NCI-H1092 treated with DMSO at 0.1 percent for 48 hours (cell line): ENCODE data around the gene SH3TC2.
"Not testable (repeated sequence)": the region's sequence is repeated elsewhere in the genome, so short reads cannot be mapped to it uniquely, and the experiment has no call there.

Experiments used
- DNase-seq: peaks from one replicate; lab custom pipeline; 2025; lab: John Stamatoyannopoulos, UW

Gene SH3TC2

DNA sequence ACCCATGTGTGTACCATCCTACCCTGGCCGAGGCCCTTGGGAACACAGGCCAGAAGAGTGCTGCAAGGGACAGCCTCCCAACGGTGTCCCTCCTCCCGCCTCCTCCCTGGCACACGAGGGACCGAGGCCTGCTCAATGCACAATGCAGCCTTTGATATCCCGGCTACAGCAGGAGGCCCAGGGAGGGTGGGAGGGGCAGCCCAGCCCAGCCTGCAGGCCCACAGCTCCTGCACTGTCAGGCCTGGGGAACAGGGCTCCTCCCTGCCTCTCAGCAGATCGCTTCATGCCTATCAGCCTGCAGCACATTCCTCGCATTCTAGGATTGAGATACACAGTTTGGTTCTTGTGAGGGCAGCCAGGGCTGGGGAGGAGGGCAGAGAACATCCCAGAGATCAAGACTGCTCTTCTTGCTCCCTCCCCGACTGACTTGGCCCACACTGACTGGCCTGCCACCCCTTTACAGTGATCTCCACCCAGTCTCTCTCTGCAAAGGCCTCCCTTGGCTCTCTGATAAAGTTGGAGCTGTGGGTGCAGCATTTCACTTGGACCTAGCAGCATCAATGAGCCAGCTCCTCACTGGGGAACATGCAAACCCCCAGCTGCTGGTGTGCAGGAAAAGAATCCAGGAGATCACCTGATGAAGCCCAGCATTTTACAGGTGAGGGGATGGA, at the start of gene SH3TC2:
Gene SH3TC2 (minus strand): TSS at position 46 of the 671 bp plus-strand sequence. CDS start 40 bp downstream, at position 6.
- no peak for DNase-seq

DNA sequence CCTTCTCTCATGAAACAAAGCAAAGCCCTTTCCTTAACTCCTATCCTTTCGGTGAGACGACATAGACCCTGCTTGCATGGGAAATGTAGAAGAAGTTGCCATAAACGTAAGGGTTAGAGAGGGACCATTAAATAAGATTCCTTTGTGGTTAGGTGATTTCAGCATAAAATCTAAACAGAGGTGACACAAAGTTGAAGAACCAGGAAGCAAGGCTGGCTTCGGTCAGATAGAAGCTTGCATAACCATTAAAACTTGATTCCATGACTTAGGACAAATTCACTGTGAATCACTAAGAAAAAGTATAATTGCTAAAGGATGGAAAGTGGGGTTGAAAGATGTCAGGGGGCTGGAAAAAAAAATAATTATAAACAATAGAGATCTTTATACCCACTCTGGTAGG, 47.5 kb upstream of the SH3TC2 start:
- DNase-seq = no peak

DNA sequence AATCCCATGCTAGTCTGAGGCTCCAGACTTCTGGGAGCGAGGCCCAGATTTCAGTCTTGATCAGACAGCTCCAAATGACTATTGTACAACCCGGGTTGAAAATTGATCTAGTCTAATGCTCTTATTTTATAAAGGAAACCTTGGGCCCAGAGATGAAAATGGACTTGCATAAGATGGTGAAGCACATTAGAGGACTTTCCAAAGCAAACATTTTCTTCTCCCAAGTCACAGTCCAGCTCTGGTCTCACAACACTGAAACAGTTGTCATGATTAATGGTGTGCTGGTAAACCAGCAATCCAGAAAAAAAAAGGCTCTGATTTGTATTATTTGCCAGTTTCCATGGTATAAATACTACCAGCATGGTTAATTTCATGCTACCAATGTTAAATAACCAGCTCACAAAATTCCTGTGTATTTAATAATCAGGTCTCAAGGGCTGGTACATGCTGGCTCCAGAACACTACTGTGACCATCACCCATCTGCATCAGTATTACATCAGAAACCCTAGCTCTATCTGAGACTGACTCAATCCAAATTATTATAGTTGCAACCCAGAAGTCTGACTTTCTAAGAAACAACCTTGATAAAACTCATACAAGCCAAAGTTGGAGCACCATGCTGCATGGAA, 45.9 kb upstream of the SH3TC2 start:
- no peak for DNase-seq

DNA sequence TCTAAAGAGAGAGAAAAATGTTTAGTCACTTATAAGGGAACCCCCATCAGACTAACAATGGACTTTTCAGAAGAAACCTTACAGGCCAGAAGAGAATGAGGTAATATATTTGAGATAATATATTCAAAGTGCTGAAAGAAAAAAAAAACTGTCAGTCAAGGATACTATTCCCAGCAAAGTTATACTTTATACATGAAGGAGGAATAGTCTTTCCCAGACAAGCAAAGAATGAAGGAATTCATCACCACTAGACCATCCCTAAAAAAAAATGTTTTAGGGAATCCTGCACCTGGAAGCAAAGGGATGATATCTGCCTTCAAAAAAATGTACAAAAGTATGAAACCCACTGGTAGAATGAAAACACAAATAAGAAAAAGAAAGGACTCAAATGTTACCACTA, 37.5 kb upstream of the SH3TC2 start:
- DNase-seq = no peak

DNA sequence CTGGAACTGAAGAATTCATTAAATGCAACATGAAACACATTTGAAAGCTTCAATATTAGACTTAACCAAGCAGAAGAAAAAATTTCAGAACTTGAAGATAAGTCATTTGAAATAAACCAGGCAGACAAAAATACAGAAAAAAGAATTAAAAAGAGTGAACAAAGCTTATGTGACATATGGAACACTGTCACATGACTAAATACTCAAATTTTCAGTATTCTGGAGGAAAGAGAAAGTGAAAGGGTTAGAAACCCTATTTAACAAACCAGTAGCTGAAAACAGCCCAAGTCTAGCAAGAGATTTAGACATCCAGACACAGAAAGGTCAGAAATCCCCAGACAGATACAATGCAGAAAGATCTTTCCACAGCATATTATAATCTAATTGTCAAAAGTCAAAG, 37.1 kb upstream of the SH3TC2 start:
- DNase-seq = no peak

DNA sequence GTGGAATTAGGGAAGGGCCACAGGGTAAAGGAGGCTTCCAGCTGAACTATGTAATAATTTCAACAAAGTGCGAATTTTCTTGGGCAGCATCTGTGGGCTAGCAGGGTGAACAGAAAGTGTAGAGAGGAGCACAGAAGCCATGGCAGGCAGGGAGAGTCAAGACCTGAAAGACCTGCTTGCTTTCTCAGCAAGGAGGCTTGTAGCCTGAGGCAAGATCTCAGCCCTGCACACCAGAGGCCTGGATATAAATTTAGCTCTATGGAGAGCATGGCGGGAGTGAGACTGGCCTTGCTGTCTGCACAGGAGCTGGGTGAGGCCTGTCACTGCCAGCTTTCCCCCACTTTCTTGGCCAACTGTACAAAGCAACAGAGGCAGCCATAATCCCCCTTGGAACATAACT, 32.1 kb upstream of the SH3TC2 start:
- no peak for DNase-seq

DNA sequence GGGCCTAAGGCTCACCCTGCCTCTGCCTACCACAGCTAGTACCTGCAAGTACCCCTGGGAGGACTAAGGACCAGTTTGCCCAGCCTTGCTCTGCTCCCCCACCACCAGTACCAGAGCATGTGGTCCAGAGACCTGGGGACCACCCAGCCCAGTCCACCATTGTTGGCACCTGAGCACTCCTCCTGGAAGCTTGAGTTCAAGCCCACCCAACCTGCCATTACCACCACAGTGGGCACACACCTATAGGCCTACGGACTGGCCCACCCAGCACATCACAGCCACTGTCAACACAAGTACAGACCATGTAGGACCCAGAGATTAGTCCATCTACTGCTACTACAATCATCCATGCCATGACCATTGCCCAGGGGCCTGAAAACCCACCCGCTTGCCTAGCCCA, 30.8 kb upstream of the SH3TC2 start:
- no peak for DNase-seq

DNA sequence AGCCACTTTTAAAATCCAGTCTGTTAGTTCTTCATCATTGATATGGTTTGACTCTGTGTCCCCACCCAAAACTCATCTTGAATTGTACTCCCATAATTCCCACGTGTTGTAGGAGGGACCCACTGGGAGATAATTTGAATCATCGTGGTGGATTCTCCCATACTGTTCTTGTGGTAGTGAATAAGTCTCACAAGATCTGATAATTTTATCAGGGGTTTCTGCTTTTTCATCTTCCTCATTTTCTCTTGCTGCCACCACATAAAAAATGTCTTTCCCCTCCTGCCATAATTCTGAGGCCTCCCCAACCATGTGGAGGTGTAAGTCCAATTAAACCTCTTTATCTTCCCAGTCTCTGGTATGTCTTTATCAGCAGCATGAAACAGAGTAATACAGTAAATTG, 26.9 kb upstream of the SH3TC2 start:
- DNase-seq = no peak

DNA sequence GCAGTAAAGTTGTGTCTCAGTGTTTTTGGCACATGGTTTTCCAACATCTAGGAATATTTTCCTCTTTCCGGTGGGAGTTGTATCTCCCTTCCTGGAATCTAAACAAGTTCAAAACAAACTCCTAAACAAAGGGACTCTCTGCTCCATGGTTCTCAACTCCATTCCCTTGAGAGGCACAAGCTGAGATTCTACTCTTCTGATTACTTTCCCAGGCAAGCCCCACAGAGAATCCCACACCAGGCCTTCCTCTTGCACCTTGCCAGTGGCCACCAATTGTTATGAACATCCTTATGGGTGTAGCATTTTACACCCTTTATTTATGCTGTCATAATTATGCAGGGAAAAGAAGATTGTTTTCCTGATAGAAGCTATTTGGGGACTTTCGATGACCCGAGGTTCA, 25.8 kb upstream of the SH3TC2 start:
- DNase-seq = no peak

DNA sequence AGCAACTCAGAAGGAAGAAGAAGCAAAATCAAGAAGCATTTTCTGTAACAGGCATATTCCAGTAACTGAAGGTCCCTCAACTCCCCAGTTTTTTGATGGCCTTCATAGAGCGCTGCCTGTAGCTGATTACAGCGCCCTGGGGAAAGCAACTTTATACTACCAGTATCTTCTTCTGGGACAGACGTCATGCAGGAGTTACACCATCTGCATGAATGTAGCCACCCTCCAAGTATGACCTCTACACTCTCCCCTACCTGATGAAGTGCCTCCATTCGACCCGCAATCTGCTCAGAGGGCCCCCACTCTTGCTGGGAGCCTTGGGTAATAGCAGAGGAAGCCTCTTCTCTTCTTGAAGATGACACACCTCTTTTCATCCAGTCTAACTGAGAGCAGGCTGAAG, 21.0 kb upstream of the SH3TC2 start:
- no peak for DNase-seq

DNA sequence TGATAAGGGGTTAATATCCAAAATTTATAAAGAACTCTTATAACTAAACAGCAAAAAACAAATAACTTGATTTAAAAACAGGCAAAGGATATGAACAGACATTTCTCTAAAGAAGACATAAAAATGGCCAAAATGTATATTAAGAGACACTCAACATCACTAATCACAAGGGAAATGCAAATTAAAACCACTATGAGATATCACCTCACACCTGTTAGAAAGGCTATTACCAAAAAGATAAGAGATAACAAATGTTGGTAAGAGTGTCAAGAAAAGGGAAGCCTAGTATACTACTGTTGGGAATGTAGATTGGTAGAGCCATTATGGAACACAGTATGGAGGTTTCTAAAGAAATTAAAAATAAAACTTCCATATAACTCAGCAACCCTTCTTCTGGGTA, 19.4 kb upstream of the SH3TC2 start:
- DNase-seq = no peak

DNA sequence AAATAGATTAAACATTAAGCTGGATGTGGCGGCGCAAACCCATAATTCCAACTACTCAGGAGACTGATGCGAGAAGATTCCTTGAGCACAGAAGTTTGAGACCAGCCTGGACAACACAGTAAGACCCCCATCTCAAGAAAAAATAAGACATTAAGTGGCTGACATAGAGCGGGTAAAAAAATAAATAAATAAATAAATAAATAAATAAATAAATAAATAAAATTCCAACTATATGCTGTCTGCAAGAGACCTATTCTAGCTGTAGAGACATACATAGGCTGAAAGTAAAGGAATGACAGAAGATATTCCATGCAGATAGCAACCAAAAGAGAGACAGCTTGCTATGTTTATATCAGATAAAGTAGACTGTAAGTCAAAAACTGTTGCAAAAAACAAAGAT, 17.4 kb upstream of the SH3TC2 start:
- no peak for DNase-seq

DNA sequence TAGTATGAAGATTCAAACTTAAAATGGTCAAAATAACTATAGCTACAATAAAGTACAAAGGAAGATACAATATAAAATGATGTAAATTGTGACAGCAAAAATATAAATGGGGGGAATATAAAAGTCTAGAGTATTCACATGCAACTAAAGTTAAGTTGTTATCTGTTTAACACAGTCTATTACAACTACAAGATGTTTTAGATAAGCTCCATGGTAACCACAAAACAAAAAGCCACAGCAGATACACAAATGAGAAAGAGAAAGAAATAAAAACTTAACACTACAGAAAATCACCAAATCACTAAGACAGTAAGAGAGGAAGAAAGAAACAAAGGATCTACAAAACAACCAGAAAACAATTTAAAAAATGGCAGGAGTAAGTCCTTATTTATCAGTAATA, 17.0 kb upstream of the SH3TC2 start:
- no peak for DNase-seq

DNA sequence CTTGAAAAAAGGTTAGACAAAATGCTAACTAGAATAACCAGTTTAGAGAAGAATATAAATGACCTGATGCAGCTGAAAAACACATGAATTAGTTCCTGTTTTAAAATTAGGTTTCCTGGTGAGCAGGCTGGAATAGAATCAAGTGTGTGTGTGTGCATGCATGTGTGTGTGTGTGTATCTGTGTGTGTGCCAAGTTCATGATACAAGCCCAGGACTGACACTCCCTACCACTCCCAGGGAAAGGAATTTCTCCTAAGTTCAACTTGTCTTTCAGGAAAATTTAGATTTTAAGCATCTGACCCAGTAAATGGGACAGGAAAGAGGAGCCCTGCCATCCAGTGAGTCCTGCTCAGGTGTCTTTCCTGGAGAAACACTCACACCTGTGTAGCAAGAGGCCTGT, 11.2 kb upstream of the SH3TC2 start:
- DNase-seq = not testable (repeated sequence)

DNA sequence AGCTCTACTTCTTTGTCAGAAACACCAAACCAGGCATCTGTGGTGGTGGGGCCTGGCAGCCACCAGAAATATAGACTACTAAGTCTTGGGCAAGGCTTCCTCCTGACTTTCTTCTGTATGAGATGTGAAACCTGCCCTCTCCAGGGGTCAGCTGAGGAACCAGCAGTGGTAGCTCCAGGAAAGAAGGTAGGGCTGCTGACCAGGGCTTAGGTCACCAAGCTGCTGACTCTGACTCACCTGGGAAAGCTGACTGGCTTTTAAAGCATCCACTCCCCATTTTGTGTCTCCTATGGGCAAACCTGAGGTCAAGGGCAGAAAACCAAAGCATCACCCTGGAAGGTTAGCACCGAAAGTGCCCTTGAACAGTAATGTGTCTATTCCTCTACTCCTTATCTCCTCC, 10.4 kb upstream of the SH3TC2 start:
- no peak for DNase-seq

DNA sequence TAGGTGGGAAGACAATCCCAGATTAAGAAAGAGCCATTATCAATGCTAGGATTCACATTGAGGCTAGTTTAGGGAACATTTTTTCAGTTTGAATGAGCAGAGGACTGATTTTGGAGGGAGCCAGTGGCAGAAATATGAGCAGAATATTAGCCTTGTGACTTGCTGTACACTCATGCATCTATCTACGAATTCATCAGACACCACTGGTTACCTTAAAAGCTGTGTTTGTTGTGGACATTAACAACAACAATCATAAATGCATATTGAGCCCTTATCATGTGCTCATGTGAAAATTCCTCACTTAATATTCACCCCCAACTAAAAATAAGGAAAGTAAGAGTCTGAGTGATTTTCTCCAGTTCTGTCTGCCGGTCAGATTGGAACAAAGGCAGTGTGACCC, 9.9 kb upstream of the SH3TC2 start:
- DNase-seq = no peak

DNA sequence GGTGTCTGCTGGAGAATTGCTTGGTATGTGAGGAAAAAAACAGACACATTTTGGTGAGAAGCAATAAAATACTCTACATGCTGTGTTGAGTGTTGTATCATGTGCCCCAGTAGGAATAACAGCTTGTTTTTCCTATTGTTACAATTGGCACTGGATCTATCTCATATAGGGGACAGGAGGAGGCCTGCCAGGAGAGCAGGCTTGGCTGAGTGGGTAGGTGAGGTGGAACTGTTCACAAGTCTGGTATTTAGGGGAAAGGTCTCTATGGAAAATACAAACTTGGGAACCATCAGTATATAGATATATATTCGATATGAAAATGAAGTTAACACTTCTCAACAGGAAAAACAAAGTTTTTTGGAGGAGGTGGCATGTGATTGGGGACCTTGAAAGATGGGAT, 9.5 kb upstream of the SH3TC2 start:
- DNase-seq = no peak

DNA sequence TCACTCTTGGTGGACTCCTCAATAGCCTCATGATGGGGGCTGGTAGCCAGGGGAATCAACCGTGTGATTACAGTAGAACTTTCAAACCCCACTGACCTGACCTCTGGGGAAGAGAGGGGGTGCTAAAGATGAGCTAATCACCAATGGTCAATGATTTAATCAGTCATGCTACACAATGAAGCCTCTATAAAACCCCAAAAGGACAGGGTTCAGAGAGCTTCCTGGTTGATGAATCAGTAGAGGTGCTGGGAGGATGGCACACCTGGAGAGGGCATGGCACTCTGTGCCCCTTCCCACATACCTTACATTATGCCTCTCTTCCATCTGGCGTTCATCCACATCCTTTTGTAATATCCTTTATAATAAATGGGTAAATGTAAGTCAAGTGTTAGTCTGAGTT, 8.9 kb upstream of the SH3TC2 start:
- DNase-seq = no peak

DNA sequence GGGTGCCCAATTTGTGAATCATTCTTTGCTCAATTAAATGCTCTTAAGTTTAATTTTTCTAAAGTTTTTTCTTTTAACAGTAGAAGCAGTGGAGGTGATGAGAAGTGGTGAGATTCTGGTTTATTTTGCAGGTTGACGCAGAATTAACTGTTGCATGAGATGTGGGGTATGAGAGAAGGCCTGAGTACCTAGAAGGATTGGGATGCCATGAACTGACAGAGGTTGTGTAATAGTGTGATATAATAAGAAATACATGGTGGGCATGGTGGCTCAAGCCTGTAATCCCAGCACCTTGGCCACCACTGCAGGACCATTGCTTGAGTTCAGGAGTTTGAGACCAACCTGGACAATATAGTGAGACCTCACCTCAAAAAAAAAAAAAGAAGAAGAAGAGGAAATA, 8.4 kb upstream of the SH3TC2 start:
- DNase-seq = no peak

DNA sequence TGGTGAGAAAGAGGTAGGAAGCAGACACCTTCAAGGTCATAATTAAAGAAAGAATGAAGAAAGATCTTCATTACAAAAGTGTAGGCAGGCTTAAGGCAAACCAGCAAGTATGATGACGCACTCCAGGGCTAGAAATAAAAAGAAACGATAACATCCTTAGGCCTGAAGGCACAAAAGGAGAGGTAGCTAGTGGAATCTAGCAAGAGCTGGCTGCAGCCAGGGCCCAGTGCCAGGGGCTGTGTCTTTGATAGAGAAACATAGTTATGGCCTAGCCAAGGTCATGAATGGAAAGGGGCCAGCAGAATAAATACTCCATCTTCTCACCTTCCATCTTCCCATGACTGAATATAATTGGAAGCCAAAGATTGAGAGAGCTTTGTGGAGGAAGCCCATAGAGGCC, 6.8 kb upstream of the SH3TC2 start:
- DNase-seq = no peak

DNA sequence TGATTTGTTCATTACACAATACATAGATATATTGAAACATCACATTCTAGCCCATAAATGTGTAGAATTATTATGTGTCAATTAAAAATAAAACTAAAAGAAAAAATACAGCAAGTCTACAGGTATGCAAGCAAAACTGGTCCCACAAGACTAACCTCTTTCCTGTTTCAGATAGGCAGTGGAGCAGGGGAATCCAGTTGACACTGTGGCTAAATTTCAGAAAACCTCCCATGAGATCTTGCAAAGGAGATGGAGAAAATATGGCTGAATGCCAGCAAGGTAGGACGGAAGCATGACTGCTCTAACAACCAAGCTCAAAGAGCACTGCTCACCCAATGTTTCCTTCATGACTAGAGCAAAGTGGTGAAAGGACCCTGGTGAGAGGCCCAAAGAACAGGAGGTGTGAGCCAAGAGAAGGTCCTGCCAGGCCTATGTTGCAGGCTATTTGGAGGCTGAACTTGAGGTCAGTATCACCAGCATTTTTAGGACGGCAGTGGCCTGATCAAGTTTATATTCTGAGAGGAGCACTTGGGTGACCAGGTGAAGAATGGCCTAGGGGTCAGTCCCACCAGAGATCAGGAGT, 1.1 kb upstream of the SH3TC2 start:
- DNase-seq = no peak

DNA sequence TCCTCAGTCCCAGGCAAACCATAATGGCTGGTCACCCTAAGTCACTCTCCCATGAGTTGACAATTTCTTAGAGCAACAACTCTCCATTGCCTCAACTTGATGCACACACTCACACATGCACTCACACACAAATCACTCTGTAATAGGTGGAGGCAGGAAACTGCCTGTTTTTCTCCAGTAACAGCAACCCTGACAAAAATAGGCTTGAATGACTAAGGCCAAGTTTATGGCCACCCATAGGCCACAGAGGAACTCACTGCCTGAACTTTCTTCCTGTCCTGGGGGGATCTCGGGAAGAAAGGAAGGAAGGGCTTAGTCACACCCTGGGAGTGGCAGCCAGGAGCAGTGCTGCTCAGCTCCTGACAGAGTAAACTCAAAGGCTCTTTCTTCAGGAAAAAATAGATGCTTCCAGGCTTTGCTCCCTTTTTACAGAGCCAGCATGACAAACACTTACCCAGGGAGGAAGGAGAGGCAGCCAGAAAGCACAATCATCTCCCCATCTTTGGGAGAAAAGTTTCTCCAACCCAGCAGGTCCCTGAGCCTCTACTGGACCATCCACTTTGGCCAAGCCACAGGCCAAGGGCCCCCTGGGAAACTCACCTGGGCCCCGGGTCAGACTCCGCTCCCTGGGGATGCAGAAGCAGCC, 368 bp downstream of the SH3TC2 start:
- DNase-seq = no peak

DNA sequence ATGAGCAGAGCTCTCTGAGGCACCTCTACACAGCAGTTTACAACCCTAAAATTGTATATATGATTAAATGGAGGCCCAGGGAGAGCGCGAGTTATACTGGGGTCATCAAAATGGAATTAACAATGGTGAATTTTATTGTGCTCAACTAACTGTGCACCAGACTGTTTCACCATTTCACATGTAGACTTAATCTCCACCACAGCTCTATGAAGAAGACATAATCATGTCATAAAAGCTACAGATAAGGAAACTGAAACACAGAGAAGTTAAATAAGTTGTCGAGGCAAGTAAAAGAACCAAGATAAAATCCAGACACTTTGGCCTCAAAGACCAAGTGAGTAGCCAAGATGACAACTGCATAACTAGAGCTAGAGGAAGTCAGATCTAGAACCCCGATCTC, 1.5 kb downstream of the SH3TC2 start:
- no peak for DNase-seq
